Tibial artery (tissue), 4 donors: ENCODE data around the gene SUGP1.
"Not testable (repeated sequence)": the region's sequence is repeated elsewhere in the genome, so short reads cannot be mapped to it uniquely, and the experiment has no call there.

Source experiments
- DNase-seq, 2 donors: peaks; one replicate each; pipeline ENCODE4 v3.0.0-alpha.2; 2019
- H3K27ac ChIP-seq, 2 donors: fragments of 200-600 bp; sonication (generic) in 1 of 2; 1 replicate in 1 of 2; 2 replicates in 1 of 2; pipeline ENCODE4 v1.5.1; 2018 to 2019; ENCODE audit warnings: mild to moderate bottlenecking in 1 of 2
- H3K27me3 ChIP-seq, 2 donors: fragments of 200-600 bp; sonication (generic) in 1 of 2; one replicate each; pipeline versions ENCODE4 v1.5.1 to v1.6.0; 2016 to 2019
- H3K36me3 ChIP-seq, 3 donors: fragments of 200-600 bp; sonication (generic) in 2 of 3; one replicate each; pipeline ENCODE4 v1.5.1; 2016 to 2019; ENCODE audit warnings: mild to moderate bottlenecking in 2 of 3
- H3K4me1 ChIP-seq, 4 donors: fragments of 200-600 bp; sonication (generic) in 2 of 4; 1 replicate in 3 of 4; 2 replicates in 1 of 4; pipeline ENCODE4 v1.5.1; 2016 to 2019
- H3K4me3 ChIP-seq, 2 donors: fragments of 200-600 bp; sonication (generic) in 1 of 2; 1 replicate in 1 of 2; 2 replicates in 1 of 2; pipeline ENCODE4 v1.5.1; 2018 to 2019; ENCODE audit warnings: mild to moderate bottlenecking in 2 of 2
- H3K9me3 ChIP-seq, 3 donors: fragments of 200-600 bp; sonication (generic) in 1 of 3; one replicate each; pipeline ENCODE4 v1.5.1; 2016 to 2019
- CTCF ChIP-seq, 2 experiments: fragments of 200-600 bp in 1 of 2; fragments of 450-650 bp in 1 of 2; IDR thresholded peaks; one replicate each; pipeline ENCODE4 v1.5.1; 2017 to 2019; ENCODE audit warnings: antibody characterized with exemption in 2 of 2, mild to moderate bottlenecking in 1 of 2, moderate library complexity in 1 of 2
- intact Hi-C: fragments of 100-400 bp; cut with DNase I; formaldehyde crosslinking; loops from one replicate; pipeline ENCODE4 v1.15.0; 2023; ENCODE audit warnings: low total_unique reads

Gene SUGP1

GRCh38 chr19:19354007-19354406 lies 33.7 kb upstream of the SUGP1 start:
- Histone ChIP-seq H3K27ac (no peak overlapping the region), H3K27me3 (no peaks in the 10 kb centered on the region), H3K4me1 (no peaks in the 10 kb centered on the region), H3K4me3 (no peak overlapping the region), H3K36me3 (peaks cover 70 to 100% (median 90%) of the 10 kb centered on the region in 3 donors), H3K9me3 (no peaks in the 10 kb centered on the region)
- intact Hi-C loops: no loop called here
- no peak for DNase-seq
- TF ChIP-seq CTCF (IDR thresholded peaks at IDR 0.05): no peak

- Histone ChIP-seq H3K36me3 (peaks cover 82 to 100% (median 97%) of the 10 kb centered on the region in 3 donors), H3K4me1 (no peaks in the 10 kb centered on the region)
- no peak for DNase-seq
Observed at GRCh38 chr19:19352823-19353222, 32.5 kb upstream of the SUGP1 start.

GRCh38 chr19:19350756-19351155 lies 30.4 kb upstream of the SUGP1 start:
- H3K27me3 ChIP-seq, H3K4me1 ChIP-seq, DNase-seq, H3K4me3 ChIP-seq, H3K27ac ChIP-seq, H3K9me3 ChIP-seq, intact Hi-C loops: not testable (repeated sequence)
- peaks cover 91 to 100% (median 97%) of the 10 kb centered on the region in 3 donors for H3K36me3 ChIP-seq

More at GRCh38 chr19:19352823-19353222, 32.5 kb upstream of the SUGP1 start:
- no peak overlapping the region for H3K4me3 ChIP-seq
- H3K27ac ChIP-seq: no peak overlapping the region
- H3K27me3 ChIP-seq: no peaks in the 10 kb centered on the region
- intact Hi-C loops: no loop called here
- H3K9me3 ChIP-seq: no peaks in the 10 kb centered on the region
- no peak for TF ChIP-seq CTCF (IDR thresholded peaks at IDR 0.05)

GRCh38 chr19:19349365-19349764 lies 29.1 kb upstream of the SUGP1 start:
- no peak for DNase-seq
- Histone ChIP-seq H3K27ac (no peak overlapping the region), H3K27me3 (no peaks in the 10 kb centered on the region), H3K4me1 (no peaks in the 10 kb centered on the region), H3K36me3 (peaks cover 90 to 100% (median 97%) of the 10 kb centered on the region in 3 donors), H3K9me3 (no peaks in the 10 kb centered on the region), H3K4me3 (no peak overlapping the region)
- intact Hi-C loops: no loop called here
- no peak for TF ChIP-seq CTCF (IDR thresholded peaks at IDR 0.05)

GRCh38 chr19:19348266-19348665 lies 28.0 kb upstream of the SUGP1 start:
- Histone ChIP-seq H3K4me3 (no peak overlapping the region), H3K27ac (no peak overlapping the region), H3K4me1 (no peaks in the 10 kb centered on the region), H3K36me3 (peaks cover 90 to 100% (median 97%) of the 10 kb centered on the region in 3 donors), H3K27me3 (no peaks in the 10 kb centered on the region), H3K9me3 (no peaks in the 10 kb centered on the region)
- no peak for DNase-seq
- no peak for TF ChIP-seq CTCF (IDR thresholded peaks at IDR 0.05)
- intact Hi-C loops: no loop called here

GRCh38 chr19:19347401-19348110 lies 27.2 kb upstream of the SUGP1 start:
- TF ChIP-seq CTCF (IDR thresholded peaks at IDR 0.05): no peak
- no peak overlapping the region for H3K27ac ChIP-seq
- intact Hi-C loops: no loop called here
- H3K27me3 ChIP-seq: no peaks in the 10 kb centered on the region
- no peaks in the 10 kb centered on the region for H3K9me3 ChIP-seq
- DNase-seq: no peak
- no peaks in the 10 kb centered on the region for H3K4me1 ChIP-seq
- H3K36me3 ChIP-seq: peaks cover 87 to 100% (median 97%) of the 10 kb centered on the region in 3 donors
- H3K4me3 ChIP-seq: no peak overlapping the region
